RWPE2 (cell line): ENCODE data around the gene MCU.

ENCODE experiments used
- ATAC-seq: fragments of 200-7000 bp; cut with Tn5 transposase; 3 replicates; pipeline ENCODE4 v1.9.1; 2021; ENCODE audit warnings: low read depth
- DNase-seq: peaks from one replicate; pipeline ENCODE4 v3.0.0-alpha.2; 2020; ENCODE audit warnings: low spot score
- H3K27ac ChIP-seq: fragments of 450-650 bp; 2 replicates; pipeline ENCODE4 v1.5.1; 2017; ENCODE audit warnings: mild to moderate bottlenecking; ENCODE audit not compliant: poor library complexity, severe bottlenecking
- H3K27me3 ChIP-seq: fragments of 250-450 bp; sonication (Bioruptor Pico); 2 replicates; pipeline ENCODE4 v1.5.1; 2021; ENCODE audit warnings: mild to moderate bottlenecking, moderate library complexity; ENCODE audit not compliant: insufficient read depth, poor library complexity, severe bottlenecking
- H3K36me3 ChIP-seq: fragments of 250-450 bp; sonication (Bioruptor Pico); 2 replicates; pipeline ENCODE4 v1.5.1; 2020; ENCODE audit warnings: low read depth, mild to moderate bottlenecking, moderate library complexity
- H3K4me1 ChIP-seq: fragments of 250-450 bp; sonication (Bioruptor Pico); 2 replicates; pipeline ENCODE4 v1.5.1; 2021; ENCODE audit warnings: mild to moderate bottlenecking, moderate library complexity; ENCODE audit not compliant: insufficient read depth, poor library complexity, severe bottlenecking
- H3K4me3 ChIP-seq: fragments of 250-450 bp; sonication (Bioruptor Pico); 2 replicates; pipeline ENCODE4 v1.5.1; 2021; ENCODE audit warnings: mild to moderate bottlenecking, moderate library complexity; ENCODE audit not compliant: severe bottlenecking
- H3K9me3 ChIP-seq: fragments of 250-450 bp; sonication (Bioruptor Pico); 2 replicates; pipeline ENCODE4 v1.5.1; 2021; ENCODE audit warnings: mild to moderate bottlenecking, moderate library complexity; ENCODE audit not compliant: severe bottlenecking
- TF ChIP-seq, protein P1 (sequence below): fragments of 450-650 bp; IDR thresholded peaks from one replicate; pipeline ENCODE4 v1.5.1; 2017; ENCODE audit warnings: mild to moderate bottlenecking, moderate library complexity; ENCODE audit not compliant: poor library complexity, severe bottlenecking

The MCU gene

DNA sequence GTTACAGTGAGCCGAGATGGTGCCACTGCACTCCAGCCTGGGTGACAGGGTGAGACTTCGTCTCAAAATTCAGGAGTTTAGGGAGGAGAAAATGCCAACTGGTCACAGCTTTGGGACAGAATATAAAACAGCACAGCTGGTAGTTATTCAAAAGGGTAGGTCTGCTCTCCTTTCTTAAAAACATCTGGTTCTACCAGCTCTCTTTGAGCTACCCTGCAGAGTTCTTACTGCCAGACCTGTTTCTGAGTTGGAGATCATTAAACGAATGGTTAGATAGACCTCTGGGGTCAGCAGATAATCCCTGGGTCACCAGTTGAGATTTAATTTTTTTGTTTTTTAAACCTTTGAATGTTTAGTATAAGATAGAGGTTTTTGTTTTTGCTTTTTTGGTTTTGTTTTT, 52.6 kb downstream of the MCU start:
- no peaks in the 10 kb centered on the region for H3K27me3 ChIP-seq
- H3K27ac ChIP-seq: no peak overlapping the region
- ATAC-seq (no peak), DNase-seq (no peak)
- no peaks in the 10 kb centered on the region for H3K9me3 ChIP-seq
- TF ChIP-seq, protein P1, sequence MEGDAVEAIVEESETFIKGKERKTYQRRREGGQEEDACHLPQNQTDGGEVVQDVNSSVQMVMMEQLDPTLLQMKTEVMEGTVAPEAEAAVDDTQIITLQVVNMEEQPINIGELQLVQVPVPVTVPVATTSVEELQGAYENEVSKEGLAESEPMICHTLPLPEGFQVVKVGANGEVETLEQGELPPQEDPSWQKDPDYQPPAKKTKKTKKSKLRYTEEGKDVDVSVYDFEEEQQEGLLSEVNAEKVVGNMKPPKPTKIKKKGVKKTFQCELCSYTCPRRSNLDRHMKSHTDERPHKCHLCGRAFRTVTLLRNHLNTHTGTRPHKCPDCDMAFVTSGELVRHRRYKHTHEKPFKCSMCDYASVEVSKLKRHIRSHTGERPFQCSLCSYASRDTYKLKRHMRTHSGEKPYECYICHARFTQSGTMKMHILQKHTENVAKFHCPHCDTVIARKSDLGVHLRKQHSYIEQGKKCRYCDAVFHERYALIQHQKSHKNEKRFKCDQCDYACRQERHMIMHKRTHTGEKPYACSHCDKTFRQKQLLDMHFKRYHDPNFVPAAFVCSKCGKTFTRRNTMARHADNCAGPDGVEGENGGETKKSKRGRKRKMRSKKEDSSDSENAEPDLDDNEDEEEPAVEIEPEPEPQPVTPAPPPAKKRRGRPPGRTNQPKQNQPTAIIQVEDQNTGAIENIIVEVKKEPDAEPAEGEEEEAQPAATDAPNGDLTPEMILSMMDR: no peak
- H3K4me3 ChIP-seq: no peak overlapping the region
- no peaks in the 10 kb centered on the region for H3K4me1 ChIP-seq
- H3K36me3 ChIP-seq: no peaks in the 10 kb centered on the region

DNA sequence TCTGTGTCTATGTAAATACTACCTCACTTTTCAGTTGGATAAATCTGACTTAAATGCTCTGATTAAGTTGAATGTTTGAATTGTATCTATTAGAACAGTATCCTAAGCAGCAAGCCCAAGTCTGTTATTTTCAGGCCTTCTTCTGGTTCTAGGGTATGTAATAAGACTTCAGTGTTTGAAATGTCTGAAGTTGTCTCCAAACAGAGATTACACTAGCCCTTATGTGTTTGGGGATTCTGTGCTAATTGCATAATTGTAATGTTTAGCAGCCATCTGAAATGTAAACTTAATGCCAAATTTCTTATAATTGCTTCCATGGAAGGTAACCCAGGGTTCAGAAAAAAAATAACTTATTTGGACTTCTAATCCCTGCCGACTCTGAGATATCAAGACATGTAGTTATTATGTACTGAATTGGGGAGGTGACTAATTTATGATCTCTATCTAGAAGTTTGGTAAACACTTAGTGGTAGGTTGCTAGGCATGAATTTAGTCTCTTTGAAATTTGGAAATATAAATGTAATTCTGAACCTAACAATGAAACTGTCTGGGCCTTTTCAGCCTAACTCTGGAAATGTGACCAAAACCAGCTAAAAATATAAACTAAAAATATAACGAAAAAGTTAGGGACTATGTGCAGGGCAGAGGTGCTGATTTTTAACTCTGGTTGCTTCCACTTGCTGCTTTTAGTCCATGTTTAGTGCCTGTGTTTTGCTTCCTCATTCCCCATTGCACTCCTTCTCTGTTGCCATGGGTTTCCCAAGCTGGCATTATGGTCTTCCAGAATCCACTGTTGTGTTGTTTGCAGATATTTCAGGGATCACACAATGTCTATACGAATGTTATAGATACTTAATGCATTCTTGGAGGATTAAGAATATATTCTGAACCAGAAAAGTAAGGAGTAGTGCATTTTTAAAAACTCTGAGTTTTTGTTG, 54.8 kb downstream of the MCU start:
- Histone ChIP-seq H3K36me3 (no peaks in the 10 kb centered on the region), H3K27ac (no peak overlapping the region), H3K4me1 (no peaks in the 10 kb centered on the region), H3K4me3 (no peak overlapping the region), H3K9me3 (no peaks in the 10 kb centered on the region), H3K27me3 (no peaks in the 10 kb centered on the region)
- TF ChIP-seq, protein P1: no peak
- ATAC-seq (no peak), DNase-seq (no peak)

DNA sequence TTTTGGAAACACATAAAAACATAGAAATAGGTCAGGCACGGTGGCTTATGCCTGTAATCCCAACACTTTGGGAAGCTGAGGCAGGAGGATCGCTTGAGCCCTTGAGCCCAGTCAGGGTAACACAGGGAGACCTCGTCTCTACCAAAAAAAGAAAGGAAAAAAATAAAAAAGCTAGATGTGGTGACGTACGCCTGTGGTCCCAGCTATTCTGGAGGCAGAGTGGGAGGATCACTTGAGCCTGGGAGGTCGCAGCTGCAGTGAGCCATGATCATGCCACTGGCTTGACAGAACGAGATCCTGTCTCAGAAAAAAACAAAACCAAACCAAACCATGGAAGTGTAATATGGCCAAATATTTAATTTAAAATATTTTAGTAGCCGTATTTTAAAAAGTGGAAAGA, 55.6 kb downstream of the MCU start:
- Histone ChIP-seq H3K4me1 (no peaks in the 10 kb centered on the region), H3K36me3 (no peaks in the 10 kb centered on the region; the same call in 1 of the 2 replicates), H3K27ac (no peak overlapping the region), H3K4me3 (no peak overlapping the region), H3K9me3 (no peaks in the 10 kb centered on the region), H3K27me3 (no peaks in the 10 kb centered on the region)
- TF ChIP-seq, protein P1: no peak
- DNase-seq (no peak), ATAC-seq (no peak)

DNA sequence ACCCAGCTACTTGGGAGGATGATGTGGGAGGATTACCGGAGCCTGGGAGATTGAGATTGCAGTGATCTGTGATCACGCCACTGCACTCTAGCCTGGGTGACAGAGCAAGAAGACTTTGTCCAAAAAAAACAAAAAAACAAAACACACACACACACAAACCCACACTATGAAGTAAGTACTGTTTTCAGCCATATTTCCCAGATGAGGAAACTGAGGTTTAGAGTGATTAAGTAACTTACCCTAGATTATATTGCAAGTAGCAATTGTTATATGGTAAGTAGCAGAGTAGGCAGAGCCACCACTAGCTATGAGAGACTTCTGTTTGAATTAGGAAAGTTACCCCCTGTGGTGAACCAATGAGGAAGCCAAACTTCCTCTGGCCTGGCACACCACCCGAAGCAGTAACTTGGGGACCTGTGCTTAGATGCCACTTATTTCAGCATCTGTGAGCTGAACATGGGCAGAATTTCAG, 61.9 kb downstream of the MCU start:
- Histone ChIP-seq H3K36me3 (peaks cover 8% of the 10 kb centered on the region; the same call in 1 of the 2 replicates), H3K4me1 (no peaks in the 10 kb centered on the region), H3K27me3 (no peaks in the 10 kb centered on the region), H3K4me3 (no peak overlapping the region), H3K27ac (no peak overlapping the region), H3K9me3 (no peaks in the 10 kb centered on the region)
- DNase-seq (no peak), ATAC-seq (no peak)
- TF ChIP-seq, protein P1: no peak
